Measurements from ENCODE around the gene NKX2-3.

Gene NKX2-3

GRCh38 chr10:99532687-99533495 lies at the start of gene NKX2-3:
Gene NKX2-3, plus strand, starts transcription at chr10:99532942. Its CDS starts 190 bp downstream, at chr10:99533132.
- DNase-seq: peak; percentile 80

DNA sequence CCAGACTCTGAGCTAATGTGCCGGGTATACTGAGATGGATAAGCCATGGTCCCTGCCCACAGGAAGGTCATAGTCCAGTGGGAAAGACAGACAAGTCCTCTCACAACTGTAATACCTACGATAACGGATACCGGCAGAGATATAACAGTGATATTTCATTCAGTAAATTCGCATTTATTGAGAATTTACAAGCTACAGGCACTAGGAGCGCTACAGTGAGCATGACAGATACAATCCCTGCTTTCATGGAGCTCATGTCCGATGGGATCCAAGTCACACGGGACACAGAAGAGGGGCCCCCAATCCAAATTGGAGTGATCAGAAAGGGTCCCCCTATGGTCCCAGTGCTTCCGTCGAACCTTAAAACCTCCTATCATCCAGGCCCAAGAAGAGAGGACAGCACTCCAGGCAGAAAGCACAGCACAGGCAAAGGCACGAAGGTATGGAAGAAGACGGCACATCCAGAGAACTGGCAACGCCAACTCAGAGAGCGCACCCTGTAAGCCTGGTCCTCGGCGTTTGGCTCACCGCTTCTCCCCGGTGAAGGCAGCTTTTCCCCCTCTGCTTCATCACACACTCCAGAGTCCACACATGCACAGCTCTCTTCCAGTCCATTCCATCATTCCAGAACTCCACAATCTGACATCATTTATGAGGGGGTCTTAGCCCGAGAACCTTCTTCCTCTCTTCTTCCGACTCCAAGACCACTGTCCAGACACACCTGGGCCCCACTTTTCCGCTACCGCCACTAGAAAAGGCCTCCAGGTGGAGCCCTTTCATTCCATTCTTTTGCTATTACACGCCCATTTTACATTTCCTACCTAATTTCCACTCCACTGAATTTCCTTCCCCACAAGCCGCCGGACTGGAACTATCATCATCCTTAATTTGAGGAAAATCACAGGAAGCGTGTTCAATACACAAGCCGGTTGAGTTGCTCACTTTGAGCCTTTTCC lies 47.8 kb upstream of the NKX2-3 start:
- no peak for DNase-seq

- DNase-seq: no peak
These were observed 45.5 kb upstream of the NKX2-3 start for GRCh38 chr10:99487125-99487807.

DNA sequence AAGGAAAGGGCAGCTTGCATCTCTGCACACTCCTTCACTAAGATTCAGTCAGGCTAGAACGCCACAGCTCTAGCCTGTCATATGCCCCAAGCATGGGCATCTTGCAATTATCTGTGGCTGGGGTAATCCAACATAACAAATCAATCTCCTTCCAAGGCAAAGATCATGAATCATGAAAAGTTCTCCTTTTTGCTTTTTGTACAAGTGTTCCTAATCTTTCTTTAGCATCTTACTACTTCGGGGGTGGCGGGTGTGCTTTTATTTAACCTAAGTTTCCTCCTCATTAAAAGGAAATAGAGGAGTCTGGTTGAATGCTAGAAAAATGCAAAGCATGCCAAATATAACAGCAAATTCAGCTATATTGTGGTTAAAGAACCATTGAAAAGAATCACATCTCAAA lies 43.5 kb upstream of the NKX2-3 start:
- DNase-seq: no peak

- no peak for DNase-seq
These were observed 35.3 kb upstream of the NKX2-3 start for GRCh38 chr10:99497343-99498025.

DNA sequence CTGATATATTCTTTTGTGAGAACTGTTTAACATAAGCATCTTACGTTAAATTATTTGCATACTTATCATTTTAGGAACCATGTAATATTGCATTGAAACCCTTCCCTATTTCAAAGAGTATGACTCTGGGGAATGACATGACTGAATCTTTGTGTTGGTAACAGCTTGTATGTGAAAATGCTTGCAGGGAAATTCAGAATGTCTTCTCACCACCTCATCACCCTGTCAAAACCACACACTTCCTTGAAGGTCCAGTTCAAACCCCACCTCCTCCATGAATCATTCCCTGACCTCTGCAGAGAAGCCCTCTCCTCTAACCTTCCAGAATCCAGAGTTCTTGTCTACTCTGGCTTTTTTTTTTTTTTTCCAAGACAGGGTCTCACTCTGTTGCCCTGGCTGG lies 26.3 kb upstream of the NKX2-3 start:
- DNase-seq: no peak

- DNase-seq: no peak
These were observed 25.5 kb upstream of the NKX2-3 start for GRCh38 chr10:99507265-99507664.

GRCh38 chr10:99513061-99513460 lies 19.7 kb upstream of the NKX2-3 start:
- DNase-seq: no peak

DNA sequence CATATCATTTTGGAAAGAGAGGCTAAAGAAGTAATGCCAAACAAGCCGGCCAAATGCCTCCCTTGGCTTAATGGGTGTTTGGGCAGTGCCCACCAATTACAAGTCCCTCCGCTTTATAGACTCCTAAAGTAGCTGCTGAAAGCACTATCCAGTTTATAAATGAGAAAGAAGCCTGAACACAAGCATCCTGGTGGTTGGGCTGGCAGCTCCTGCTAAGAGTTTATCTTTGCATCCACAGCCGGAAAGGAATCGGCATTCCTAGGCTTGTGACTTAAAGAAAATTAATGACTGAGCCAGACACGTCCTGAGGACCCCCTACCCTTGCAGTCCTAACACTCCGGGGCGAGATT lies 13.1 kb upstream of the NKX2-3 start:
- no peak for DNase-seq

- DNase-seq: no peak
These were observed 12.5 kb upstream of the NKX2-3 start for GRCh38 chr10:99520040-99520846.

DNA sequence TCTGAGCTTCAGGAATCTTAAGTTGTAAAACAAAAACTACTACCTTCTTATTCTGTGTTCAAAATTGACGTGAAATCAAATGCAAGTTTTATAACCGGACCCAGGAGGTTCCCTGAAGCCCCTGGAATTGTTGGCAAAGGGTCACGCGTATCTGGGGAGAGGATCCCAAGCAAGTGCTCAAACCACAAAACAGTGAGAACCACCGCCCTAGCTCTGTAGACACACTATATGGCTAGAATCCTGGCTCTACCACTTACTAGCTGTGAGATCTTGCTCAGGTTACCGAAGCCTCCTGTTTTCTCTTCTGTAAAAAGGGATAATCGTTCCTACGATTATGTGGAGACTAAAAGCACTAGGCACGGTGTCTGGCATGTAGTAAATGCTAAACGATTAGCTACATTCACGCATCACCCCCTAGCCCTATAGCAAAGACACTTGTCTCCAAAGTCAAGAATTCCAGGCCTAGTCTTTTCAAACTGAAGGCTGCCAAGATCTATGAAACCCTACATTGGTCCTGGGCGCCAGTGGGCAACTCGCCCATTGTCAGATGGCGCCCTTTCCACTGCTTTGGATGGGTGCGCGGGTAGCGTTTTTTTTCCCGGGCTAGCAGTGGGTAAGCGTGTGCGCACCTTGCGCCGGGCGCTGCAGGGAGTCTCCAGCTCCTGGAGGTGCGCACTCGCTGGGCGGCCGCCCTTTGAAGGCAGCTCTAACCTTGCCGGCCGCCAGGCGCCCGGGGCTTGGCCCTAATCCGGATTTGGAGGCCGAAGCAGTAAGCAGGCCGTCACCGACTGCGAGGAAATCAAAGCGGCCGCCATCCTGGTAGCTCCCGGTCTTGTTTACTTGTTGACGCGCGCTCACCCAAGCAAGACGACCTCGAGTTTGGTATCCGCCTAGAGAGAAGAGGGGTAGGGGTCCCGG lies 11.6 kb upstream of the NKX2-3 start:
- DNase-seq: no peak

- no peak for DNase-seq
These were observed 10.8 kb upstream of the NKX2-3 start for GRCh38 chr10:99521765-99522469.

DNA sequence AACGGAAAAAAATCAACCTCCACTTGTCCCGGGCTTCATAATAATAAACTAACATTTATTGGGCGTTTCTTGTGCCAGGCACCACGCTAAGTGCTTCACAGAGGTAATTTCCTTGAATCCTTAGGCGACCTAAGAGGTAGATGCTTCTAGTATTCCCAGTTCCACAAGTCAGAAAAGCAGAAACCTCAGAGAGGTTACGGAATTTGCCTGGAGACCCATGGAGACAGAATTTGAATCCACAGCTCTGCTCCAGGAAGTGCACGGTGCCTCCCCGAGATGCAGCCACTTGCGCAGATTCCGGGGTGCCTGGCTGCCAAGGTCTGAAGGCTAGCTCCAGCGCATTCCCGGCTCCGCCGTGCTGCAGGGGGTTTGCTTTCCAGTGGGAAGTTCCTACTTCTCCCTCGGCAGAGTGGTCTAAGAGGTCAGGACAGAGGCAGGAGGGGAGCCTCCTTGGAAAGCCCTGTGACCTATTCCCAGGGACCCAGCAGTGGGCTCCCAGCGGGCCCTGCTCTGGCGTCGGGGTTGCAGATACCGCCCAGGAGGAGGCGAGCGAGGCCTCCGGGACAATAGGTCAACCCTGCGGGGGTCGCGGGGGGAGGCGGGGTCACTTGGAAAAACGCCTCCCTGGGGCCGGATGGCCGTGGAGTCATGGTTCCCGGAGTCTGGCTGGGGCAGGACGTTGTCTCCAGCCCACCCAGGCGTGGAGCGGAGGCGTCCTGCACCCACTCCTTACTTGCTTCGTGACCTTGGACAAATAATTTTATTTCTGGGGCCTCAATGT lies 10.1 kb upstream of the NKX2-3 start:
- DNase-seq: no peak

GRCh38 chr10:99523251-99523773 lies 9.4 kb upstream of the NKX2-3 start:
- no peak for DNase-seq

- DNase-seq: no peak
These were observed 8.6 kb upstream of the NKX2-3 start for GRCh38 chr10:99524050-99524666.

DNA sequence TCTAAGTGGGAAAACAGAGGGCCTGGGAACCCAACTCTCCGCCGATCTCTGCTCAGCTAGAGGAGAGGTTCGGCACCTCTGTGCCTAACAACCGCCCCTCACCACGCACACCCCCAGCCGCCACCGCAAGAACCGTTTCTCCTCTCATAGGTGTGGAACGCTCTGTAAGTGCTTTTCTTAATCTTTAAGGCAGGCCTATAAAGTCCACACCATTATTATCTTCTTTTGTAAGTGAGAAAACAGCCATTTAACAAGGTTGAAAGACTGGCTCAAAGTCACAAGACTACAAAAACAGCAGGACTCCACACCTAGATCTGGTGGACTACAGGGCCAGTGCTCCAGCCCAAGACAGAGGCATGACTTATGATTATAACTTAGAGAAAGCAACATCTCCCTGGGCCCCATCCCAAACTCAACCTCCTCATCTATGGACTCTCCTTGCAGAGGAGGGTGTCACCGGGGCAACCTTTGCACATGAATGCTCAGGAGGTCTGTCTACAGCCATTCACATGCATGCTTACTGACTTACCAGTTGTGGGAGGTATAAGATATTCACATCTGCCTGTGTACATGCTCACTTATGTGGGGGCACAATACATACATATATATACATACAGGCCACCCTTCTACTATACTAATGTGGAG lies 7.9 kb upstream of the NKX2-3 start:
- no peak for DNase-seq

DNA sequence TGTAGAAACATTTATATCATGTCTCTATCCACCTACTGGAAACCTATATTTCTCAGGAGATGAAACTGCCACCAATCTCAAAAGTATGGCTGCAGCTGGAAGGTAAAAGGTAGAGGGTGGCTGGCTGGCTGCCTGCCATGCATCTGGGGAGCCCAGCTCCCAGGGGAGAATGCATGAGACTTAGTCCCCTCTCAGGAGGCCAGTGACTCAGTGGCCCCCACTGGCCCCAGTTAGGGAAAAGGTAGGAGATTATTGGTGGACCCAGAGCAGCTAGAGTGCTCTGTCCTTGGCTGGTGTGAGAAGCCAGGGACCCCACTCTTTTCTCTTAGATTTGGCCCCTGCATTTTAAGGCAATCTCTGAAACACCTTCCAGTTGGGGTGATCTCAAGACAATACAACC lies 6.8 kb upstream of the NKX2-3 start:
- no peak for DNase-seq

Data from femur (tissue), 1 donor.